Fibroblast of villous mesenchyme (primary cell): ENCODE results near the gene EHD4. TPM values are rescaled to one million over a fixed set of nuclear protein-coding genes. Genes with fewer than 3 reads are reported as not detected.
A peak's percentile ranks its signal among the peaks of the same experiment; 100 is the strongest.

ENCODE experiments used
- DNase-seq: peaks from one replicate; pipeline ENCODE4 v3.0.0-alpha.2; 2010; ENCODE audit warnings: low read depth
- H3K4me3 ChIP-seq: 2 replicates; pipeline ENCODE4 v1.5.1; 2011; ENCODE audit warnings: low read depth, mild to moderate bottlenecking, low read length
- CTCF ChIP-seq: IDR thresholded peaks from 2 replicates; pipeline ENCODE4 v1.5.1; 2012; ENCODE audit warnings: low read depth, mild to moderate bottlenecking, low read length; ENCODE audit not compliant: insufficient read depth
- total RNA-seq: library from RNA; depleted of rRNA; stranded (reverse); fragments of >200 nt; gene quantifications from 2 replicates; pipeline ENCODE4 v1.2.3, GENCODE V29; 2012

Gene EHD4
- total RNA-seq, 1 donor: 19.0 TPM

GRCh38 chr15:41958002-41958420 is 14.3 kb downstream of the EHD4 start:
- H3K4me3 ChIP-seq: no peak overlapping the region
- DNase-seq: no peak
- no peak for TF ChIP-seq CTCF

GRCh38 chr15:41957021-41957897 is 15.1 kb downstream of the EHD4 start:
- H3K4me3 ChIP-seq: no peak overlapping the region
- peak; percentile 86 for DNase-seq
- TF ChIP-seq CTCF: no peak

GRCh38 chr15:41955807-41956525 is 16.4 kb downstream of the EHD4 start:
- H3K4me3 ChIP-seq: peak overlapping the region; percentile 26
- no peak for DNase-seq
- TF ChIP-seq CTCF: peak; percentile 21

- no peak overlapping the region for H3K4me3 ChIP-seq
- DNase-seq: no peak
Observed at GRCh38 chr15:41955100-41955499, 17.3 kb downstream of the EHD4 start.

GRCh38 chr15:41954036-41954435 is 18.3 kb downstream of the EHD4 start:
- TF ChIP-seq CTCF: no peak
- H3K4me3 ChIP-seq: no peak overlapping the region
- DNase-seq: no peak

More at GRCh38 chr15:41955100-41955499, 17.3 kb downstream of the EHD4 start:
- no peak for TF ChIP-seq CTCF

- no peak for TF ChIP-seq CTCF
- no peak for DNase-seq
Observed at GRCh38 chr15:41952013-41952563, 20.3 kb downstream of the EHD4 start.

More at GRCh38 chr15:41952013-41952563, 20.3 kb downstream of the EHD4 start:
- no peak overlapping the region for H3K4me3 ChIP-seq
